Neural cell (in vitro differentiated cells): ENCODE data around the gene FTCD. TPM values are rescaled to one million over a fixed set of nuclear protein-coding genes. Genes with fewer than 3 reads are reported as not detected.
"Not testable (repeated sequence)": the region's sequence is repeated elsewhere in the genome, so short reads cannot be mapped to it uniquely, and the experiment has no call there.

Experiments used
- H2AFZ ChIP-seq: fragments of 200-600, 300-800 bp; sonication (generic), shearing (Covaris generic); 2 replicates; pipeline ENCODE4 v1.6.0; 2014; ENCODE audit warnings: low read depth, mild to moderate bottlenecking, antibody characterized with exemption, low read length, moderate library complexity
- H3F3A ChIP-seq: fragments of 200-600 bp; shearing (Covaris generic); 2 replicates; pipeline ENCODE4 v1.6.1; 2016; ENCODE audit warnings: mild to moderate bottlenecking, moderate library complexity, mixed read lengths, antibody characterized with exemption, low read length; ENCODE audit not compliant: insufficient read depth, poor library complexity, severe bottlenecking
- H3K27ac ChIP-seq: fragments of 200-600, 300-800 bp; sonication (generic), shearing (Covaris generic); 2 replicates; pipeline ENCODE4 v1.5.1; 2014; ENCODE audit warnings: mild to moderate bottlenecking, low read length, moderate library complexity
- H3K27me3 ChIP-seq: fragments of 300-800, 200-600 bp; sonication (generic), shearing (Covaris generic); 2 replicates; pipeline ENCODE4 v1.6.0; 2014; ENCODE audit warnings: mild to moderate bottlenecking, low read depth, low read length, moderate library complexity; ENCODE audit not compliant: insufficient read depth
- H3K36me3 ChIP-seq: fragments of 300-800, 200-600 bp; sonication (generic), shearing (Covaris generic); 2 replicates; pipeline ENCODE4 v1.5.1; 2014; ENCODE audit warnings: mild to moderate bottlenecking, antibody characterized with exemption, low read length, moderate library complexity; ENCODE audit not compliant: insufficient read depth
- H3K4me2 ChIP-seq: fragments of 300-800, 200-600 bp; sonication (generic), shearing (Covaris generic); 2 replicates; pipeline ENCODE4 v1.6.0; 2014; ENCODE audit warnings: mild to moderate bottlenecking, low read length
- H3K4me3 ChIP-seq: fragments of 300-800, 200-600 bp; sonication (generic), shearing (Covaris generic); 2 replicates; pipeline ENCODE4 v1.5.1; 2014; ENCODE audit warnings: mild to moderate bottlenecking, low read length, moderate library complexity
- H3K79me2 ChIP-seq: fragments of 200-600 bp; shearing (Covaris generic); replicated peaks from 2 replicates; pipeline ENCODE4 v1.6.0; 2014; ENCODE audit warnings: mild to moderate bottlenecking, low read length, moderate library complexity; ENCODE audit not compliant: insufficient read depth
- H3K9ac ChIP-seq: fragments of 300-800, 200-600 bp; sonication (generic), shearing (Covaris generic); 2 replicates; pipeline ENCODE4 v1.6.1; 2016; ENCODE audit warnings: mild to moderate bottlenecking, low read length, mixed read lengths
- H3K9me2 ChIP-seq: fragments of 200-600 bp; shearing (Covaris generic); 2 replicates; pipeline ENCODE4 v1.6.1; 2016; ENCODE audit warnings: mild to moderate bottlenecking, low read length, mixed read lengths; ENCODE audit not compliant: insufficient read depth
- H3K9me3 ChIP-seq: fragments of 200-600, 300-800 bp; sonication (generic), shearing (Covaris generic); 2 replicates; pipeline ENCODE4 v1.6.1; 2016; ENCODE audit warnings: mild to moderate bottlenecking, mixed run types, low read length, moderate library complexity, mixed read lengths
- H4K20me1 ChIP-seq: fragments of 200-600 bp; shearing (Covaris generic); 2 replicates; pipeline ENCODE4 v1.6.1; 2016; ENCODE audit warnings: mild to moderate bottlenecking, mixed run types; ENCODE audit not compliant: insufficient read depth
- CTCF ChIP-seq: fragments of 450-650 bp; IDR thresholded peaks from 2 replicates; pipeline ENCODE4 v1.5.1; 2014; ENCODE audit warnings: antibody characterized with exemption, mild to moderate bottlenecking, moderate library complexity; ENCODE audit not compliant: poor library complexity, severe bottlenecking
- EP300 ChIP-seq: fragments of 450-650 bp; conservative IDR thresholded peaks from 2 replicates; pipeline ENCODE4 v1.6.1; 2014; ENCODE audit warnings: antibody characterized with exemption, mild to moderate bottlenecking, moderate library complexity; ENCODE audit not compliant: poor library complexity, severe bottlenecking
- EZH2 ChIP-seq: fragments of 200-600, 300-800 bp; shearing (Covaris generic), sonication (generic); IDR thresholded peaks from 2 replicates; pipeline ENCODE4 v1.6.1; 2014; ENCODE audit warnings: antibody characterized with exemption, low read length, borderline replicate concordance, mild to moderate bottlenecking; ENCODE audit not compliant: insufficient read depth, poor library complexity, severe bottlenecking
- MXI1 ChIP-seq: fragments of 450-650 bp; conservative IDR thresholded peaks from 2 replicates; pipeline ENCODE4 v1.6.1; 2014; ENCODE audit warnings: antibody characterized with exemption, mild to moderate bottlenecking; ENCODE audit not compliant: poor library complexity, severe bottlenecking
- POLR2AphosphoS5 ChIP-seq: IDR thresholded peaks from 2 replicates; pipeline ENCODE4 v1.6.1; 2012
- RAD21 ChIP-seq: fragments of 450-650 bp; conservative IDR thresholded peaks from 2 replicates; pipeline ENCODE4 v1.6.1; 2014; ENCODE audit warnings: antibody characterized with exemption, mild to moderate bottlenecking, moderate library complexity
- SMC3 ChIP-seq: fragments of 450-650 bp; conservative IDR thresholded peaks from 2 replicates; pipeline ENCODE4 v1.6.1; 2014; ENCODE audit warnings: antibody characterized with exemption, mild to moderate bottlenecking, moderate library complexity; ENCODE audit not compliant: poor library complexity
- TAF1 ChIP-seq: IDR thresholded peaks from 2 replicates; pipeline ENCODE4 v1.6.1; 2012; ENCODE audit warnings: low read depth
- polyA plus RNA-seq: library from polyadenylated mRNA; depleted of rRNA; stranded (reverse); fragments of >200 nt; gene quantifications from 2 replicates; pipeline ENCODE4 v1.2.3, GENCODE V29; 2014
- TF ChIP-seq, protein P1 (sequence below): IDR thresholded peaks from 2 replicates; pipeline ENCODE4 v1.6.1; 2012; ENCODE audit warnings: borderline replicate concordance

The FTCD gene
- polyA plus RNA-seq, 1 donor from 2014 or later: 2.0 TPM

GRCh38 chr21:46109313-46110221 is 45.8 kb downstream of the FTCD start:
- Histone ChIP-seq H3K4me3 (no peak overlapping the region), H3K4me2 (no peak overlapping the region), H3K9me3 (no peaks in the 10 kb centered on the region), H4K20me1 (no peaks in the 10 kb centered on the region), H2AFZ (no peak overlapping the region), H3K27ac (no peak overlapping the region), H3K9ac (no peak overlapping the region), H3K79me2 (no peaks in the 10 kb centered on the region), H3K27me3 (no peaks in the 10 kb centered on the region), H3K9me2 (no peaks in the 10 kb centered on the region), H3F3A (no peaks in the 10 kb centered on the region), H3K36me3 (no peaks in the 10 kb centered on the region)
- TF ChIP-seq TAF1 (no peak), MXI1 (no peak)

- TF ChIP-seq EZH2: no peak
- no peak for TF ChIP-seq MXI1
- TF ChIP-seq POLR2AphosphoS5: no peak
- TF ChIP-seq CTCF: no peak
- no peak for TF ChIP-seq SMC3
- no peak for TF ChIP-seq EP300
- TF ChIP-seq, protein P1, sequence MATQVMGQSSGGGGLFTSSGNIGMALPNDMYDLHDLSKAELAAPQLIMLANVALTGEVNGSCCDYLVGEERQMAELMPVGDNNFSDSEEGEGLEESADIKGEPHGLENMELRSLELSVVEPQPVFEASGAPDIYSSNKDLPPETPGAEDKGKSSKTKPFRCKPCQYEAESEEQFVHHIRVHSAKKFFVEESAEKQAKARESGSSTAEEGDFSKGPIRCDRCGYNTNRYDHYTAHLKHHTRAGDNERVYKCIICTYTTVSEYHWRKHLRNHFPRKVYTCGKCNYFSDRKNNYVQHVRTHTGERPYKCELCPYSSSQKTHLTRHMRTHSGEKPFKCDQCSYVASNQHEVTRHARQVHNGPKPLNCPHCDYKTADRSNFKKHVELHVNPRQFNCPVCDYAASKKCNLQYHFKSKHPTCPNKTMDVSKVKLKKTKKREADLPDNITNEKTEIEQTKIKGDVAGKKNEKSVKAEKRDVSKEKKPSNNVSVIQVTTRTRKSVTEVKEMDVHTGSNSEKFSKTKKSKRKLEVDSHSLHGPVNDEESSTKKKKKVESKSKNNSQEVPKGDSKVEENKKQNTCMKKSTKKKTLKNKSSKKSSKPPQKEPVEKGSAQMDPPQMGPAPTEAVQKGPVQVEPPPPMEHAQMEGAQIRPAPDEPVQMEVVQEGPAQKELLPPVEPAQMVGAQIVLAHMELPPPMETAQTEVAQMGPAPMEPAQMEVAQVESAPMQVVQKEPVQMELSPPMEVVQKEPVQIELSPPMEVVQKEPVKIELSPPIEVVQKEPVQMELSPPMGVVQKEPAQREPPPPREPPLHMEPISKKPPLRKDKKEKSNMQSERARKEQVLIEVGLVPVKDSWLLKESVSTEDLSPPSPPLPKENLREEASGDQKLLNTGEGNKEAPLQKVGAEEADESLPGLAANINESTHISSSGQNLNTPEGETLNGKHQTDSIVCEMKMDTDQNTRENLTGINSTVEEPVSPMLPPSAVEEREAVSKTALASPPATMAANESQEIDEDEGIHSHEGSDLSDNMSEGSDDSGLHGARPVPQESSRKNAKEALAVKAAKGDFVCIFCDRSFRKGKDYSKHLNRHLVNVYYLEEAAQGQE: no peak
- no peak for TF ChIP-seq RAD21
- H3K79me2 ChIP-seq: no peaks in the 10 kb centered on the region
- no peak overlapping the region for H3K27ac ChIP-seq
- H3F3A ChIP-seq: no peaks in the 10 kb centered on the region
- no peak overlapping the region for H3K4me2 ChIP-seq
- H3K9me2 ChIP-seq: no peaks in the 10 kb centered on the region
- H3K36me3 ChIP-seq: no peaks in the 10 kb centered on the region
- no peak overlapping the region for H3K4me3 ChIP-seq
- H3K27me3 ChIP-seq: no peaks in the 10 kb centered on the region
- no peaks in the 10 kb centered on the region for H4K20me1 ChIP-seq
- H2AFZ ChIP-seq: no peak overlapping the region
- H3K9me3 ChIP-seq: no peaks in the 10 kb centered on the region
- no peak overlapping the region for H3K9ac ChIP-seq
Observed at GRCh38 chr21:46108827-46109312, 46.5 kb downstream of the FTCD start.

GRCh38 chr21:46107376-46107775 is 48.0 kb downstream of the FTCD start:
- not testable (repeated sequence) for H3K9ac ChIP-seq, H3K36me3 ChIP-seq, H3K9me3 ChIP-seq, H3K27me3 ChIP-seq, H2AFZ ChIP-seq, H3K27ac ChIP-seq, H3K4me3 ChIP-seq, H4K20me1 ChIP-seq, H3F3A ChIP-seq, H3K9me2 ChIP-seq, H3K79me2 ChIP-seq, H3K4me2 ChIP-seq
